ENCODE measurements around the gene KLF11.
"Not testable (repeated sequence)": the region's sequence is repeated elsewhere in the genome, so short reads cannot be mapped to it uniquely, and the experiment has no call there.

Gene KLF11

DNA sequence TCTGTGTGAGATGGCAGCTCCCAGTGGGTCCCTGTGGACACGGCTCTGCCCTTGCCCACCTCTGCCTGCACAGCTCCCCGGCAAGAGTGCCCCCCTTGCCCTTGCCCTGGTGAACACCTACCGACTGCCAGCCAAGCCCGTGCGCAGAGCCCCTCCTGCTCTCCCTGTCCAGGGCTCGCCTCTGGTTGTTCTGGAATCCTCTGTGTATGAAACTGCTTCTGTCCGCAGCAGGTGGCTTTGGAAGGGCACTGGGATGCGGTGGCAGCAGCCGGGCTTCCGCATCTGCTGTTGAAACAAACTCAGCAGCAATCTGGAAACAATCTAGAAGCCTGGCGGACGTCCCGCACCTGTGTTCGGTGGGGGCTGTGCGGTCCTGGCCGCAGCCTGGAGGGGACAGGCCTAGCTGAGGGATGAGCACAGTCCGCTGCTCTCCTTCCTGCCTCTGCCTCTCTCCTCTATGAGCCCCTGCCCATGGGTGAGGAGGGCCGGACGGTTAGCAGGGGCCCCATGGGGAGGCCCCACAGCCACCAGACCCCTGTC, 34.0 kb upstream of the KLF11 start:
- TF ChIP-seq EZH2phosphoT487 (IDR thresholded peaks at IDR 0.05; ENCODE audit: borderline replicate concordance, low read length) = no peak
- no peaks in the 10 kb centered on the region for H4K20me1 ChIP-seq (ENCODE audit: control insufficient read depth, insufficient read depth, low read depth, low read length)
- H3K4me3 ChIP-seq (ENCODE audit: low read length) = no peak overlapping the region

DNA sequence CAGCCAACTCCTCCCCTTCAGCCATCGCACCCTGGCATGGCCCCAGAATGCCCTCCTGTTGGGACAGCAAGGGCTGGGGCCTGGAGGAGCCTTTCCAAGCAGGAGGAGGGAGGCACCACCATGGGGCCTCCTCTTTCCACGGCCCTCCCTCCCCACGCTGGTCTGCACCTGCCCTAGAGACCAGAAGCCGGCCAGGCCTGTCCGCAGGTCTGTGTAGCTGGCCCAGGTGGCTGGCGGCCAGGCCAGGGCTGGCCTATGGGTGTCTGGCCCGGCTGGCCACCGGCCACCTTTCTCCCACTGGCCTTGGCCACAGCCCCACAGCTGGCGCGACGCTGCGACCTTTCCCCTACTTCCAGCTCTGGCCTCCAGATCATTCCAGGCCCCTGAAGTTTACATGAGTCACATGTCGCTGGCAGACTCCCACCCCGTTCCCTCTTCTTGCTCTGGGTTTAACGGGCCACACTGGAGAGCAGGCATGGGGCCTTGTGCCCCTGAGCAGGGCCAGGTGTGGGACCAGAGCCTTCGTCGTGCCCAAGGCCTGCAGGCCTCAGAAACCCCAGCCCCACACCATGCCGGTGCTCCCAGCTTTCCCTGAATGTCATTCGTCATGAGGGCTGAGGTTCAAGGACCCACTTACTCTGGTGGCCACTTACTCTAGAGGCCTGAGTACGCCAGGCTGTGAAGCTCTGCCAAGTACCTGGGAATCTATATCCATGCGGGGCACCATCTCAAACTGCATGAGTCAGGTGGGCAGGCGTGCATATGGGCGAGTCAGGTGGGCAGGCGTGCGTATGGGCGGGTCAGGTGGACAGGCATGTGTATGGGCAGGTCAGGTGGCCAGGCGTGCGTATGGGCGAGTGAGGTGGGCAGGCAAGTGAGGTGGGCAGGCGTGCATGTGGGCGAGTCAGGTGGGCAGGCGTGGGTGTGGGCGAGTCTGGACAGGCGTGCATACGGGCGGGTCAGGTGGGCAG, 33.3 kb upstream of the KLF11 start:
- H3K9me3 ChIP-seq (ENCODE audit: control insufficient read depth, insufficient read depth, low read length) = peaks cover 31% of the 10 kb centered on the region; the same call in 1 of the 2 replicates
- no peak overlapping the region for H3K27ac ChIP-seq (ENCODE audit: low read depth, low read length)

More for the DNA sequence above, 34.0 kb upstream of the KLF11 start:
- no peaks in the 10 kb centered on the region for H3K79me2 ChIP-seq (ENCODE audit: control insufficient read depth, low read length)
- H3K9me3 ChIP-seq (ENCODE audit: control insufficient read depth, insufficient read depth, low read length) = peaks cover 25% of the 10 kb centered on the region; the same call in 1 of the 2 replicates
- H3K4me1 ChIP-seq (ENCODE audit: control insufficient read depth, low read length) = no peaks in the 10 kb centered on the region
- no peaks in the 10 kb centered on the region for H3K27me3 ChIP-seq (ENCODE audit: control insufficient read depth, low read length)
- no peaks in the 10 kb centered on the region for H3K9me2 ChIP-seq (replicated peaks; ENCODE audit: control insufficient read depth, low read length)
- H3K27ac ChIP-seq (ENCODE audit: low read depth, low read length) = no peak overlapping the region
- H3K4me2 ChIP-seq (ENCODE audit: low read length) = no peak overlapping the region
- no peaks in the 10 kb centered on the region for H3K36me3 ChIP-seq (ENCODE audit: control insufficient read depth, low read length)
- H3F3A ChIP-seq (ENCODE audit: control insufficient read depth, insufficient read depth) = no peaks in the 10 kb centered on the region

GRCh38 chr2:10010861-10011605, 32.3 kb upstream of the KLF11 start:
- not testable (repeated sequence) for H3K27ac ChIP-seq (ENCODE audit: low read depth, low read length); H3K27me3 ChIP-seq (ENCODE audit: control insufficient read depth, low read length); H3F3A ChIP-seq (ENCODE audit: control insufficient read depth, insufficient read depth); H3K4me3 ChIP-seq (ENCODE audit: low read length); H3K9me2 ChIP-seq (replicated peaks; ENCODE audit: control insufficient read depth, low read length); H3K79me2 ChIP-seq (ENCODE audit: control insufficient read depth, low read length); H3K36me3 ChIP-seq (ENCODE audit: control insufficient read depth, low read length); H3K4me1 ChIP-seq (ENCODE audit: control insufficient read depth, low read length); H4K20me1 ChIP-seq (ENCODE audit: control insufficient read depth, insufficient read depth, low read depth, low read length); H3K4me2 ChIP-seq (ENCODE audit: low read length)
- peaks cover 31% of the 10 kb centered on the region; the same call in 1 of the 2 replicates for H3K9me3 ChIP-seq (ENCODE audit: control insufficient read depth, insufficient read depth, low read length)

More for the DNA sequence above, 33.3 kb upstream of the KLF11 start:
- no peaks in the 10 kb centered on the region for H3K79me2 ChIP-seq (ENCODE audit: control insufficient read depth, low read length)
- H3K4me3 ChIP-seq (ENCODE audit: low read length) = no peak overlapping the region
- no peaks in the 10 kb centered on the region for H3F3A ChIP-seq (ENCODE audit: control insufficient read depth, insufficient read depth)
- no peaks in the 10 kb centered on the region for H3K27me3 ChIP-seq (ENCODE audit: control insufficient read depth, low read length)
- no peak overlapping the region for H3K4me2 ChIP-seq (ENCODE audit: low read length)
- no peaks in the 10 kb centered on the region for H3K9me2 ChIP-seq (replicated peaks; ENCODE audit: control insufficient read depth, low read length)
- no peaks in the 10 kb centered on the region for H3K4me1 ChIP-seq (ENCODE audit: control insufficient read depth, low read length)
- no peaks in the 10 kb centered on the region for H3K36me3 ChIP-seq (ENCODE audit: control insufficient read depth, low read length)
- no peaks in the 10 kb centered on the region for H4K20me1 ChIP-seq (ENCODE audit: control insufficient read depth, insufficient read depth, low read depth, low read length)
- no peak for TF ChIP-seq EZH2phosphoT487 (IDR thresholded peaks at IDR 0.05; ENCODE audit: borderline replicate concordance, low read length)
- TF ChIP-seq, protein P1, sequence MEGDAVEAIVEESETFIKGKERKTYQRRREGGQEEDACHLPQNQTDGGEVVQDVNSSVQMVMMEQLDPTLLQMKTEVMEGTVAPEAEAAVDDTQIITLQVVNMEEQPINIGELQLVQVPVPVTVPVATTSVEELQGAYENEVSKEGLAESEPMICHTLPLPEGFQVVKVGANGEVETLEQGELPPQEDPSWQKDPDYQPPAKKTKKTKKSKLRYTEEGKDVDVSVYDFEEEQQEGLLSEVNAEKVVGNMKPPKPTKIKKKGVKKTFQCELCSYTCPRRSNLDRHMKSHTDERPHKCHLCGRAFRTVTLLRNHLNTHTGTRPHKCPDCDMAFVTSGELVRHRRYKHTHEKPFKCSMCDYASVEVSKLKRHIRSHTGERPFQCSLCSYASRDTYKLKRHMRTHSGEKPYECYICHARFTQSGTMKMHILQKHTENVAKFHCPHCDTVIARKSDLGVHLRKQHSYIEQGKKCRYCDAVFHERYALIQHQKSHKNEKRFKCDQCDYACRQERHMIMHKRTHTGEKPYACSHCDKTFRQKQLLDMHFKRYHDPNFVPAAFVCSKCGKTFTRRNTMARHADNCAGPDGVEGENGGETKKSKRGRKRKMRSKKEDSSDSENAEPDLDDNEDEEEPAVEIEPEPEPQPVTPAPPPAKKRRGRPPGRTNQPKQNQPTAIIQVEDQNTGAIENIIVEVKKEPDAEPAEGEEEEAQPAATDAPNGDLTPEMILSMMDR (IDR thresholded peaks at IDR 0.05; ENCODE audit: low read depth, low read length, poor library complexity, severe bottlenecking) = no peak

GRCh38 chr2:10011606-10012325, 31.6 kb upstream of the KLF11 start:
- not testable (repeated sequence) for H3K4me1 ChIP-seq (ENCODE audit: control insufficient read depth, low read length); H3K4me3 ChIP-seq (ENCODE audit: low read length); H3F3A ChIP-seq (ENCODE audit: control insufficient read depth, insufficient read depth); H4K20me1 ChIP-seq (ENCODE audit: control insufficient read depth, insufficient read depth, low read depth, low read length); H3K27me3 ChIP-seq (ENCODE audit: control insufficient read depth, low read length); H3K9me2 ChIP-seq (replicated peaks; ENCODE audit: control insufficient read depth, low read length); H3K27ac ChIP-seq (ENCODE audit: low read depth, low read length); H3K36me3 ChIP-seq (ENCODE audit: control insufficient read depth, low read length); H3K4me2 ChIP-seq (ENCODE audit: low read length); H3K79me2 ChIP-seq (ENCODE audit: control insufficient read depth, low read length)
- peaks cover 31% of the 10 kb centered on the region; the same call in 1 of the 2 replicates for H3K9me3 ChIP-seq (ENCODE audit: control insufficient read depth, insufficient read depth, low read length)

- H3K9me2 ChIP-seq (replicated peaks; ENCODE audit: control insufficient read depth, low read length); H3K36me3 ChIP-seq (ENCODE audit: control insufficient read depth, low read length); H3K4me1 ChIP-seq (ENCODE audit: control insufficient read depth, low read length); H3K4me2 ChIP-seq (ENCODE audit: low read length); H3F3A ChIP-seq (ENCODE audit: control insufficient read depth, insufficient read depth); H3K27me3 ChIP-seq (ENCODE audit: control insufficient read depth, low read length); H3K27ac ChIP-seq (ENCODE audit: low read depth, low read length); H3K79me2 ChIP-seq (ENCODE audit: control insufficient read depth, low read length); H3K4me3 ChIP-seq (ENCODE audit: low read length); H4K20me1 ChIP-seq (ENCODE audit: control insufficient read depth, insufficient read depth, low read depth, low read length): not testable (repeated sequence)
- peaks cover 31% of the 10 kb centered on the region; the same call in 1 of the 2 replicates for H3K9me3 ChIP-seq (ENCODE audit: control insufficient read depth, insufficient read depth, low read length)
Measured at GRCh38 chr2:10012366-10012962, 30.9 kb upstream of the KLF11 start.

Measured in DOHH2 (cell line).